GM12891 (cell line): ENCODE measurements around the gene ABCC1.

Experiments
- PAX5 ChIP-seq: IDR thresholded peaks from 2 replicates; pipeline ENCODE4 v1.6.1; 2011; ENCODE audit warnings: low read length, moderate library complexity, mild to moderate bottlenecking; ENCODE audit not compliant: insufficient read depth, severe bottlenecking
- POLR2A ChIP-seq: IDR thresholded peaks from 2 replicates; pipeline ENCODE4 v1.6.1; 2011; ENCODE audit warnings: low read depth, low read length, control low read depth
- POLR2AphosphoS5 ChIP-seq: IDR thresholded peaks from 2 replicates; pipeline ENCODE4 v1.6.1; 2011; ENCODE audit warnings: low read depth, low read length, control low read depth
- POU2F2 ChIP-seq: IDR thresholded peaks from 2 replicates; pipeline ENCODE4 v1.6.1; 2011; ENCODE audit warnings: low read depth, mild to moderate bottlenecking, control low read depth, low read length, moderate library complexity
- SPI1 ChIP-seq: IDR thresholded peaks from 2 replicates; pipeline ENCODE4 v1.6.1; 2011; ENCODE audit warnings: low read depth, low read length, control low read depth
- TAF1 ChIP-seq: IDR thresholded peaks from 2 replicates; pipeline ENCODE4 v1.6.1; 2011; ENCODE audit warnings: low read depth, low read length, control low read depth

GRCh38 chr16:16009401-16009800 lies 60.0 kb downstream of the ABCC1 start:
- TF ChIP-seq POLR2AphosphoS5 (no peak), TAF1 (no peak), POLR2A (no peak), SPI1 (no peak), PAX5 (no peak), POU2F2 (no peak)
